Keratinocyte (primary cell): ENCODE data around the gene CBLB.

Experiments used
- CTCF ChIP-seq, 3 experiments: IDR thresholded peaks in 1 of 3; conservative IDR thresholded peaks in 1 of 3; optimal IDR thresholded peaks in 1 of 3; 2 replicates in 2 of 3; 3 replicates in 1 of 3; pipeline versions ENCODE3 to v1.5.1; 2011; ENCODE audit warnings: low read length in 3 of 3, mild to moderate bottlenecking in 3 of 3, moderate library complexity in 2 of 3, control low read depth in 1 of 3, inconsistent platforms in 1 of 3; ENCODE audit not compliant: insufficient read depth in 2 of 3; ENCODE audit errors: extremely low read depth in 1 of 3
- EZH2 ChIP-seq: IDR thresholded peaks from one replicate; pipeline ENCODE4 v1.6.1; 2012; ENCODE audit warnings: inconsistent platforms, mild to moderate bottlenecking, low read length, moderate library complexity

- TF ChIP-seq EZH2 = no peak
- no peak for TF ChIP-seq CTCF (optimal IDR thresholded peaks at IDR 0.05 in 1 of 3, IDR thresholded peaks at IDR 0.05 in 1 of 3, conservative IDR thresholded peaks at IDR 0.05 in 1 of 3; ENCODE audit: extremely low read depth in 1 of 3, insufficient read depth in 2 of 3, low read length in 3 of 3)
Observed at GRCh38 chr3:105853801-105854432, 14.9 kb downstream of the CBLB start.
